HCT116 (cell line): Measurements from ENCODE around the gene TRPC1.

ENCODE experiments used
- CTCF ChIP-seq, 3 experiments: fragments of 200-600 bp in 1 of 3; sonication (generic) in 1 of 3; IDR thresholded peaks in 2 of 3; conservative IDR thresholded peaks in 1 of 3; 2 replicates each; pipeline ENCODE4 v1.5.1; 2012 to 2017; ENCODE audit warnings: low read depth in 2 of 3, low read length in 2 of 3, antibody characterized with exemption in 1 of 3, borderline replicate concordance in 1 of 3, control low read depth in 1 of 3, mild to moderate bottlenecking in 1 of 3, mixed read lengths in 1 of 3, mixed run types in 1 of 3, moderate library complexity in 1 of 3; ENCODE audit not compliant: insufficient read depth in 1 of 3
- EZH2 ChIP-seq: fragments of 200-600 bp; sonication (generic); IDR thresholded peaks from 2 replicates; pipeline ENCODE4 v1.6.1; 2017; ENCODE audit warnings: antibody characterized with exemption, mixed run types
- POLR2A ChIP-seq: IDR thresholded peaks from 2 replicates; pipeline ENCODE4 v1.7.0; 2011; ENCODE audit warnings: borderline replicate concordance; ENCODE audit not compliant: insufficient read depth, insufficient read length; ENCODE audit errors: extremely low read depth
- POLR2AphosphoS5 ChIP-seq: IDR thresholded peaks from 2 replicates; pipeline ENCODE4 v1.6.1; 2011; ENCODE audit warnings: mild to moderate bottlenecking, low read depth, low read length, moderate library complexity
- RAD21 ChIP-seq: IDR thresholded peaks from 2 replicates; pipeline ENCODE4 v1.6.1; 2012; ENCODE audit warnings: low read depth, mild to moderate bottlenecking
- REST ChIP-seq: IDR thresholded peaks from 2 replicates; pipeline ENCODE4 v1.6.1; 2012; ENCODE audit warnings: low read depth
- YY1 ChIP-seq: IDR thresholded peaks from 2 replicates; pipeline ENCODE4 v1.6.1; 2011; ENCODE audit warnings: low read length, low read depth, moderate library complexity, mild to moderate bottlenecking; ENCODE audit not compliant: insufficient replicate concordance; ENCODE audit errors: extremely low read depth

GRCh38 chr3:142734834-142735233, 11.0 kb downstream of the TRPC1 start:
- TF ChIP-seq RAD21 (no peak), CTCF (IDR thresholded peaks at IDR 0.05 in 2 of 3, conservative IDR thresholded peaks at IDR 0.05 in 1 of 3; ENCODE audit: borderline replicate concordance in 1 of 3, insufficient read depth in 1 of 3, low read depth in 2 of 3, low read length in 2 of 3) (no peak), EZH2 (no peak), POLR2A (no peak), YY1 (no peak), POLR2AphosphoS5 (no peak), REST (no peak)
